GM12878 (cell line): ENCODE data around the gene RALGAPB. TPM values are rescaled to one million over a fixed set of nuclear protein-coding genes. Genes with fewer than 3 reads are reported as not detected.

ENCODE experiments used
- BACH1 ChIP-seq: fragments of 450-650 bp; IDR thresholded peaks from 2 replicates; pipeline ENCODE4 v1.6.1; 2017; ENCODE audit warnings: mild to moderate bottlenecking, borderline replicate concordance
- CBFB ChIP-seq: IDR thresholded peaks from 2 replicates; pipeline ENCODE4 v1.6.1; 2016; ENCODE audit warnings: antibody characterized with exemption, low read depth
- ETV6 ChIP-seq, 2 experiments: fragments of 450-650 bp in 1 of 2; IDR thresholded peaks in 1 of 2; conservative IDR thresholded peaks in 1 of 2; 2 replicates each; pipeline ENCODE4 v1.6.1; 2014; ENCODE audit warnings: antibody characterized with exemption in 1 of 2, borderline replicate concordance in 1 of 2, low read depth in 1 of 2, mild to moderate bottlenecking in 1 of 2, moderate library complexity in 1 of 2
- GATAD2B ChIP-seq: fragments of 450-650 bp; conservative IDR thresholded peaks from 2 replicates; pipeline ENCODE4 v1.6.1; 2017; ENCODE audit warnings: low read depth, mild to moderate bottlenecking, moderate library complexity
- IKZF2 ChIP-seq, 2 experiments: fragments of 450-650 bp; IDR thresholded peaks; 2 replicates each; pipeline ENCODE4 v1.6.1; 2017; ENCODE audit warnings: mild to moderate bottlenecking in 2 of 2, moderate library complexity in 2 of 2
- KDM1A ChIP-seq: fragments of 200-600 bp; sonication (generic); IDR thresholded peaks from 2 replicates; pipeline ENCODE4 v1.6.1; 2016; ENCODE audit warnings: borderline replicate concordance
- POLR2AphosphoS2 ChIP-seq: IDR thresholded peaks from 2 replicates; pipeline ENCODE4 v1.6.1; 2011; ENCODE audit warnings: low read depth, mild to moderate bottlenecking, low read length, improper control_type of control experiment, moderate library complexity
- RB1 ChIP-seq: fragments of 450-650 bp; formaldehyde crosslinking; IDR thresholded peaks from 2 replicates; pipeline ENCODE4 v1.6.1; 2017; ENCODE audit warnings: mild to moderate bottlenecking, borderline replicate concordance
- SMC3 ChIP-seq: IDR thresholded peaks from 2 replicates; pipeline ENCODE4 v1.6.1; 2011; ENCODE audit warnings: low read length, improper control_type of control experiment, borderline replicate concordance
- SPI1 ChIP-seq: IDR thresholded peaks from 2 replicates; pipeline ENCODE4 v1.6.1; 2011; ENCODE audit warnings: low read depth, mild to moderate bottlenecking, low read length, moderate library complexity, borderline replicate concordance; ENCODE audit not compliant: insufficient read depth
- SUPT20H ChIP-seq: IDR thresholded peaks from 2 replicates; pipeline ENCODE4 v1.6.1; 2011; ENCODE audit warnings: low read depth, mild to moderate bottlenecking, low read length, moderate library complexity, borderline replicate concordance; ENCODE audit not compliant: control insufficient read depth
- polyA plus RNA-seq, 11 experiments: library from polyadenylated mRNA; depleted of rRNA in 4 of 11; unstranded in 6 of 11; stranded (reverse) in 5 of 11; fragments of >200 nt; fragmentation: Nextera tagmentation in 4 of 11; fragmentation: Illumina TruSeq in 1 of 11; extraction: Ambion mirVana in 4 of 11; extraction: Trizol in 1 of 11; gene quantifications; 1 replicate in 1 of 11; 2 replicates in 10 of 11; pipeline versions ENCODE4 v1.2.1 to v1.2.3, GENCODE V29; 2011 to 2016; ENCODE audit warnings: inconsistent platforms in 2 of 11, missing spikeins in 2 of 11, low read depth in 1 of 11
- total RNA-seq, 4 experiments: library from RNA; depleted of rRNA in 3 of 4; stranded (reverse); fragments of >200 nt in 3 of 4; fragmentation: Illumina TruSeq in 1 of 4; extraction: Trizol in 1 of 4; gene quantifications; 2 replicates each; pipeline versions ENCODE4 v1.2.1 to v1.2.3, GENCODE V29; 2013 to 2021
- TF ChIP-seq, protein P1 (sequence below): fragments of 450-650 bp; IDR thresholded peaks from 2 replicates; pipeline ENCODE4 v1.6.1; 2016; ENCODE audit warnings: mild to moderate bottlenecking
- TF ChIP-seq, protein P2 (sequence below): IDR thresholded peaks from 2 replicates; pipeline ENCODE4 v1.6.1; 2012; ENCODE audit warnings: mild to moderate bottlenecking, low read depth, low read length
- TF ChIP-seq, protein P3 (sequence below): fragments of 450-650 bp; IDR thresholded peaks from 2 replicates; pipeline ENCODE4 v1.6.1; 2017; ENCODE audit warnings: borderline replicate concordance
- TF ChIP-seq, protein P4 (sequence below): fragments of 450-650 bp; IDR thresholded peaks from 2 replicates; pipeline ENCODE4 v1.6.1; 2016; ENCODE audit warnings: mild to moderate bottlenecking, moderate library complexity, borderline replicate concordance

RALGAPB gene
- total and polyA plus RNA-seq, 10 of the 15 experiments (the other 5 are each of a cell fraction or from before 2014, with no cell fraction given): 3.7 to 23.2 (median 15.5) TPM

DNA sequence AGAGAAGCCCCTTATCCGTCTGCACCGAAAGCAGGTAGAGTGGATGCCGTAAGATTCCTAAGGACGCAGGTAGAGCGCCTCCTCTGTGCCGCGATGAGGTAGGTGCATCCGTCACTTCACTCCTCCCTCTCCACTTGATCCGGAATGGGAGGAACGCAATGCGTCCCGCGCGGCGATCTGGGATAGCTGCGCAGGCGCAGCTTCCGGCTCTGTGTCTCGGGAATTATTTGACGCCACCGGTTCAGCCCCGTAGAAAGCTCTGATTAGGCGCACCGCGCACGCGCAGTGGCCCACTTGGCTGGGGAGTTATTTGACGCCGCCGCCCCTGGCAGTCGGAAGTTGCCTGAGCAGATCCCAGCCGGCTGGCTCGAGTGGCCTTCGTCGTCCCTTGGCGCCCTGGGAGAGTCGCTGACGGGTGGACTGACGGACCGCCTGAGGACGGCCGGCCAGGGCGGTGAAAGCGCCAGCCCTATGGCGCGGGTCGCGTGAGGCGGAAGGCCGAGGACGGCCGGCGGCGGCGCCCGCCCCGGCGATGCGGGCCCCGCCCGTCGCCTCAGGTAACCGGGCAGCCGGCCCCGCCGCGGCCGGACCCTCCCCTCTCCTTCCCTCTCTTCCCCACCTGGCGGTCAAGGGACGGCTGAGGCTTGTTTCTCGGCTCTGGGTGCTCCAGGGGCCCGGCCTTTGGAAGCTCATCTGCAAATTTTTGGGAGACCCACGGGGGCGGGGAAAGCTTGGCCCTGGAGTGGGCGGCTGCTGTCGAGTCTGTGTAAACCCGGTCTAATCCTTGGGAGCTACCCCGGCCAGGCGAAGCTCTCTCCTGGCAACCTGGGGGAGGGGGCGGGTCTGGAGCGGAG is at the start of gene RALGAPB (continued):
- TF ChIP-seq IKZF2 (IDR thresholded peaks at IDR 0.05) (peak; percentile 75 to 82), SUPT20H (no peak), CBFB (no peak), POLR2AphosphoS2 (peak; percentile 92), SMC3 (peak; percentile 15; the same call in 1 of the 2 replicates), GATAD2B (peak; percentile 88), BACH1 (peak; percentile 58), KDM1A (no peak), SPI1 (0 out of 2 replicates have a peak, but pooled peaks have one; percentile 1), ETV6 (conservative IDR thresholded peaks at IDR 0.05 in 1 of 2, IDR thresholded peaks at IDR 0.05 in 1 of 2; ENCODE audit: borderline replicate concordance in 1 of 2, low read depth in 1 of 2) (no peak), RB1 (peak; percentile 72; the same call in 1 of the 2 replicates)
- TF ChIP-seq, protein P1, sequence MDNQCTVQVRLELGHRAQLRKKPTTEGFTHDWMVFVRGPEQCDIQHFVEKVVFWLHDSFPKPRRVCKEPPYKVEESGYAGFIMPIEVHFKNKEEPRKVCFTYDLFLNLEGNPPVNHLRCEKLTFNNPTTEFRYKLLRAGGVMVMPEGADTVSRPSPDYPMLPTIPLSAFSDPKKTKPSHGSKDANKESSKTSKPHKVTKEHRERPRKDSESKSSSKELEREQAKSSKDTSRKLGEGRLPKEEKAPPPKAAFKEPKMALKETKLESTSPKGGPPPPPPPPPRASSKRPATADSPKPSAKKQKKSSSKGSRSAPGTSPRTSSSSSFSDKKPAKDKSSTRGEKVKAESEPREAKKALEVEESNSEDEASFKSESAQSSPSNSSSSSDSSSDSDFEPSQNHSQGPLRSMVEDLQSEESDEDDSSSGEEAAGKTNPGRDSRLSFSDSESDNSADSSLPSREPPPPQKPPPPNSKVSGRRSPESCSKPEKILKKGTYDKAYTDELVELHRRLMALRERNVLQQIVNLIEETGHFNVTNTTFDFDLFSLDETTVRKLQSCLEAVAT: no peak
- TF ChIP-seq, protein P2, sequence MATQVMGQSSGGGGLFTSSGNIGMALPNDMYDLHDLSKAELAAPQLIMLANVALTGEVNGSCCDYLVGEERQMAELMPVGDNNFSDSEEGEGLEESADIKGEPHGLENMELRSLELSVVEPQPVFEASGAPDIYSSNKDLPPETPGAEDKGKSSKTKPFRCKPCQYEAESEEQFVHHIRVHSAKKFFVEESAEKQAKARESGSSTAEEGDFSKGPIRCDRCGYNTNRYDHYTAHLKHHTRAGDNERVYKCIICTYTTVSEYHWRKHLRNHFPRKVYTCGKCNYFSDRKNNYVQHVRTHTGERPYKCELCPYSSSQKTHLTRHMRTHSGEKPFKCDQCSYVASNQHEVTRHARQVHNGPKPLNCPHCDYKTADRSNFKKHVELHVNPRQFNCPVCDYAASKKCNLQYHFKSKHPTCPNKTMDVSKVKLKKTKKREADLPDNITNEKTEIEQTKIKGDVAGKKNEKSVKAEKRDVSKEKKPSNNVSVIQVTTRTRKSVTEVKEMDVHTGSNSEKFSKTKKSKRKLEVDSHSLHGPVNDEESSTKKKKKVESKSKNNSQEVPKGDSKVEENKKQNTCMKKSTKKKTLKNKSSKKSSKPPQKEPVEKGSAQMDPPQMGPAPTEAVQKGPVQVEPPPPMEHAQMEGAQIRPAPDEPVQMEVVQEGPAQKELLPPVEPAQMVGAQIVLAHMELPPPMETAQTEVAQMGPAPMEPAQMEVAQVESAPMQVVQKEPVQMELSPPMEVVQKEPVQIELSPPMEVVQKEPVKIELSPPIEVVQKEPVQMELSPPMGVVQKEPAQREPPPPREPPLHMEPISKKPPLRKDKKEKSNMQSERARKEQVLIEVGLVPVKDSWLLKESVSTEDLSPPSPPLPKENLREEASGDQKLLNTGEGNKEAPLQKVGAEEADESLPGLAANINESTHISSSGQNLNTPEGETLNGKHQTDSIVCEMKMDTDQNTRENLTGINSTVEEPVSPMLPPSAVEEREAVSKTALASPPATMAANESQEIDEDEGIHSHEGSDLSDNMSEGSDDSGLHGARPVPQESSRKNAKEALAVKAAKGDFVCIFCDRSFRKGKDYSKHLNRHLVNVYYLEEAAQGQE: no peak
- TF ChIP-seq, protein P3, sequence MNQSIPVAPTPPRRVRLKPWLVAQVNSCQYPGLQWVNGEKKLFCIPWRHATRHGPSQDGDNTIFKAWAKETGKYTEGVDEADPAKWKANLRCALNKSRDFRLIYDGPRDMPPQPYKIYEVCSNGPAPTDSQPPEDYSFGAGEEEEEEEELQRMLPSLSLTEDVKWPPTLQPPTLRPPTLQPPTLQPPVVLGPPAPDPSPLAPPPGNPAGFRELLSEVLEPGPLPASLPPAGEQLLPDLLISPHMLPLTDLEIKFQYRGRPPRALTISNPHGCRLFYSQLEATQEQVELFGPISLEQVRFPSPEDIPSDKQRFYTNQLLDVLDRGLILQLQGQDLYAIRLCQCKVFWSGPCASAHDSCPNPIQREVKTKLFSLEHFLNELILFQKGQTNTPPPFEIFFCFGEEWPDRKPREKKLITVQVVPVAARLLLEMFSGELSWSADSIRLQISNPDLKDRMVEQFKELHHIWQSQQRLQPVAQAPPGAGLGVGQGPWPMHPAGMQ: no peak
- TF ChIP-seq, protein P4, sequence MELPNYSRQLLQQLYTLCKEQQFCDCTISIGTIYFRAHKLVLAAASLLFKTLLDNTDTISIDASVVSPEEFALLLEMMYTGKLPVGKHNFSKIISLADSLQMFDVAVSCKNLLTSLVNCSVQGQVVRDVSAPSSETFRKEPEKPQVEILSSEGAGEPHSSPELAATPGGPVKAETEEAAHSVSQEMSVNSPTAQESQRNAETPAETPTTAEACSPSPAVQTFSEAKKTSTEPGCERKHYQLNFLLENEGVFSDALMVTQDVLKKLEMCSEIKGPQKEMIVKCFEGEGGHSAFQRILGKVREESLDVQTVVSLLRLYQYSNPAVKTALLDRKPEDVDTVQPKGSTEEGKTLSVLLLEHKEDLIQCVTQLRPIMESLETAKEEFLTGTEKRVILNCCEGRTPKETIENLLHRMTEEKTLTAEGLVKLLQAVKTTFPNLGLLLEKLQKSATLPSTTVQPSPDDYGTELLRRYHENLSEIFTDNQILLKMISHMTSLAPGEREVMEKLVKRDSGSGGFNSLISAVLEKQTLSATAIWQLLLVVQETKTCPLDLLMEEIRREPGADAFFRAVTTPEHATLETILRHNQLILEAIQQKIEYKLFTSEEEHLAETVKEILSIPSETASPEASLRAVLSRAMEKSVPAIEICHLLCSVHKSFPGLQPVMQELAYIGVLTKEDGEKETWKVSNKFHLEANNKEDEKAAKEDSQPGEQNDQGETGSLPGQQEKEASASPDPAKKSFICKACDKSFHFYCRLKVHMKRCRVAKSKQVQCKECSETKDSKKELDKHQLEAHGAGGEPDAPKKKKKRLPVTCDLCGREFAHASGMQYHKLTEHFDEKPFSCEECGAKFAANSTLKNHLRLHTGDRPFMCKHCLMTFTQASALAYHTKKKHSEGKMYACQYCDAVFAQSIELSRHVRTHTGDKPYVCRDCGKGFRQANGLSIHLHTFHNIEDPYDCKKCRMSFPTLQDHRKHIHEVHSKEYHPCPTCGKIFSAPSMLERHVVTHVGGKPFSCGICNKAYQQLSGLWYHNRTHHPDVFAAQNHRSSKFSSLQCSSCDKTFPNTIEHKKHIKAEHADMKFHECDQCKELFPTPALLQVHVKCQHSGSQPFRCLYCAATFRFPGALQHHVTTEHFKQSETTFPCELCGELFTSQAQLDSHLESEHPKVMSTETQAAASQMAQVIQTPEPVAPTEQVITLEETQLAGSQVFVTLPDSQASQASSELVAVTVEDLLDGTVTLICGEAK: peak; percentile 85
